HUES6 (cell line): ENCODE results near the gene TCP1.

ENCODE experiments used
- H3K27ac ChIP-seq: 2 replicates; pipeline ENCODE4 v1.7.0; 2013; ENCODE audit warnings: low read depth, mild to moderate bottlenecking, low read length, inconsistent platforms
- H3K27me3 ChIP-seq: 2 replicates; pipeline ENCODE4 v1.6.1; 2013; ENCODE audit warnings: low read length; ENCODE audit not compliant: control insufficient read depth, insufficient read depth
- H3K36me3 ChIP-seq: 2 replicates; pipeline ENCODE4 v1.6.1; 2013; ENCODE audit warnings: low read length; ENCODE audit not compliant: control insufficient read depth, insufficient read depth
- H3K4me1 ChIP-seq: 2 replicates; pipeline ENCODE4 v1.6.1; 2013; ENCODE audit warnings: low read length; ENCODE audit not compliant: control insufficient read depth, insufficient read depth
- H3K4me3 ChIP-seq: 2 replicates; pipeline ENCODE4 v1.5.1; 2013; ENCODE audit warnings: low read depth, low read length
- H3K9ac ChIP-seq: one replicate; pipeline ENCODE4 v1.6.1; 2013; ENCODE audit warnings: mild to moderate bottlenecking, low read length
- H3K9me3 ChIP-seq: 2 replicates; pipeline ENCODE4 v1.6.1; 2013; ENCODE audit warnings: low read depth, low read length; ENCODE audit not compliant: control insufficient read depth, insufficient read depth

Gene TCP1

GRCh38 chr6:159730332-159730676 is 59.1 kb downstream of the TCP1 start:
- H3K36me3 ChIP-seq: peaks cover 5% of the 10 kb centered on the region; the same call in 1 of the 2 replicates
- no peak overlapping the region for H3K4me3 ChIP-seq

GRCh38 chr6:159729598-159730331 is 59.6 kb downstream of the TCP1 start:
- Histone ChIP-seq H3K27ac (no peak overlapping the region), H3K9me3 (no peaks in the 10 kb centered on the region), H3K4me3 (peak overlapping the region; percentile 79), H3K4me1 (no peaks in the 10 kb centered on the region), H3K9ac (no peak overlapping the region), H3K27me3 (no peaks in the 10 kb centered on the region), H3K36me3 (peaks cover 5% of the 10 kb centered on the region; the same call in 1 of the 2 replicates)

More at GRCh38 chr6:159730332-159730676, 59.1 kb downstream of the TCP1 start:
- Histone ChIP-seq H3K9ac (no peak overlapping the region), H3K27ac (no peak overlapping the region), H3K9me3 (no peaks in the 10 kb centered on the region), H3K4me1 (no peaks in the 10 kb centered on the region), H3K27me3 (no peaks in the 10 kb centered on the region)

GRCh38 chr6:159728531-159728964 is 60.9 kb downstream of the TCP1 start:
- Histone ChIP-seq H3K9me3 (no peaks in the 10 kb centered on the region), H3K4me1 (no peaks in the 10 kb centered on the region), H3K36me3 (peaks cover 5% of the 10 kb centered on the region; the same call in 1 of the 2 replicates), H3K4me3 (peak overlapping the region; percentile 79), H3K27ac (peak overlapping the region; percentile 97; the same call in 1 of the 2 replicates), H3K9ac (peak overlapping the region; percentile 94), H3K27me3 (no peaks in the 10 kb centered on the region)
